Mesendoderm (in vitro differentiated cells): Measurements from ENCODE around the gene ATP8A2.
A peak's percentile ranks its signal among the peaks of the same experiment; 100 is the strongest.

Source experiments
- DNase-seq: peaks from one replicate; pipeline ENCODE4 v3.0.0; 2013
- H2AK5ac ChIP-seq: 2 replicates; pipeline ENCODE4 v1.6.1; 2013; ENCODE audit warnings: low read length, inconsistent platforms
- H2BK120ac ChIP-seq: 2 replicates; pipeline ENCODE4 v1.6.1; 2013; ENCODE audit warnings: low read depth, mild to moderate bottlenecking, low read length, moderate library complexity, mixed read lengths
- H2BK15ac ChIP-seq: replicated peaks from 2 replicates; pipeline ENCODE4 v1.6.1; 2013; ENCODE audit warnings: low read depth, mild to moderate bottlenecking, moderate library complexity
- H2BK5ac ChIP-seq: 2 replicates; pipeline ENCODE4 v1.6.1; 2013; ENCODE audit warnings: low read length, inconsistent platforms
- H3K18ac ChIP-seq: 2 replicates; pipeline ENCODE4 v1.6.1; 2013; ENCODE audit warnings: mild to moderate bottlenecking, low read length, mixed read lengths
- H3K23ac ChIP-seq: one replicate; pipeline ENCODE4 v1.6.1; 2013; ENCODE audit warnings: low read length
- H3K27ac ChIP-seq: 2 replicates; pipeline ENCODE4 v1.5.1; 2013; ENCODE audit warnings: low read depth, mild to moderate bottlenecking, inconsistent platforms, low read length, moderate library complexity
- H3K27me3 ChIP-seq: 2 replicates; pipeline ENCODE4 v1.6.1; 2013; ENCODE audit warnings: low read length, control low read depth, mild to moderate bottlenecking, inconsistent platforms; ENCODE audit not compliant: insufficient read depth, poor library complexity
- H3K36me3 ChIP-seq: 2 replicates; pipeline ENCODE4 v1.6.1; 2013; ENCODE audit warnings: low read length, inconsistent platforms; ENCODE audit not compliant: control insufficient read depth, insufficient read depth
- H3K4ac ChIP-seq: one replicate; pipeline ENCODE4 v1.6.1; 2013; ENCODE audit warnings: low read depth, mild to moderate bottlenecking, low read length, moderate library complexity
- H3K4me1 ChIP-seq: 2 replicates; pipeline ENCODE4 v1.6.1; 2013; ENCODE audit warnings: low read depth, low read length, inconsistent platforms; ENCODE audit not compliant: control insufficient read depth
- H3K4me2 ChIP-seq: 2 replicates; pipeline ENCODE4 v1.6.1; 2013; ENCODE audit warnings: low read length
- H3K4me3 ChIP-seq: 2 replicates; pipeline ENCODE4 v1.5.1; 2013; ENCODE audit warnings: mild to moderate bottlenecking, low read length
- H3K56ac ChIP-seq: one replicate; pipeline ENCODE4 v1.6.1; 2013; ENCODE audit warnings: low read length
- H3K79me1 ChIP-seq: 2 replicates; pipeline ENCODE4 v1.6.1; 2013; ENCODE audit warnings: low read length, inconsistent platforms
- H3K79me2 ChIP-seq: 2 replicates; pipeline ENCODE4 v1.6.1; 2013; ENCODE audit warnings: mild to moderate bottlenecking, low read length; ENCODE audit not compliant: control insufficient read depth, insufficient read depth
- H3K9ac ChIP-seq: 2 replicates; pipeline ENCODE4 v1.6.1; 2013; ENCODE audit warnings: low read length, inconsistent platforms
- H4K5ac ChIP-seq: one replicate; pipeline ENCODE4 v1.6.1; 2013; ENCODE audit warnings: low read length
- H4K8ac ChIP-seq: one replicate; pipeline ENCODE4 v1.6.1; 2013; ENCODE audit warnings: low read depth, mild to moderate bottlenecking, control low read depth, low read length, moderate library complexity
- WGBS: extraction: QIAGEN DNeasy Blood & Tissue Kit; methylation state at CpG from one replicate; pipeline ENCODE4 v1.1.7; 2013; ENCODE audit warnings: low lambda C conversion rate, missing lambda C conversion rate; ENCODE audit not compliant: insufficient coverage; ENCODE audit errors: extremely low coverage; 5-methylcytosine and 5-hydroxymethylcytosine counted together

Gene ATP8A2

DNA sequence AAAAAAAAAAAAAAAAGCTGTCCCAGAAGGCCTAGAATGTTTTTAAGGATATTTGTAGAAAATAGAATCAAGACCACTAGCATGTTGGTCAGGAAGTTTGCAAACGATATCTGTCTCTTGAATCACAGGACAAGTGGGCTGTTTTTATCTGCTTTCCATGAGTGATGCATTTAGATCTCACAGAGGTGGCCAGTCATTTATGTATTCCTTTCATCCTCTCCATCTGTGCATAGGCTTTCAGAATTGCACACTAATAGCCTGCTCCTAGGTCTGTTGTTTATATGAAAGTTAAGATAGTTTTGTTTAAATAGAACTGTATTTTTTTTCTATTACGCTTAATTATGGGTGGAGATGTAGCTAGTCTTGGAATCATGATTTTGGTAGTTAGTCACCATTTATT, 390.5 kb downstream of the ATP8A2 start:
- H3K9ac ChIP-seq = no peak overlapping the region
- no peak overlapping the region for H3K4ac ChIP-seq
- WGBS = no CpG with 5 or more reads among the region's 2 CpGs
- H3K23ac ChIP-seq = no peak overlapping the region
- no peaks in the 10 kb centered on the region for H3K79me2 ChIP-seq
- DNase-seq = no peak
- no peak overlapping the region for H4K5ac ChIP-seq
- H2BK5ac ChIP-seq = no peak overlapping the region
- H2BK15ac ChIP-seq = no peak overlapping the region
- H3K18ac ChIP-seq = no peak overlapping the region
- H3K4me3 ChIP-seq = no peak overlapping the region
- H3K79me1 ChIP-seq = no peaks in the 10 kb centered on the region
- H2AK5ac ChIP-seq = no peak overlapping the region
- H3K27me3 ChIP-seq = no peaks in the 10 kb centered on the region
- no peak overlapping the region for H3K56ac ChIP-seq
- H3K4me1 ChIP-seq = no peaks in the 10 kb centered on the region
- H4K8ac ChIP-seq = no peak overlapping the region
- H3K27ac ChIP-seq = no peak overlapping the region
- H2BK120ac ChIP-seq = no peak overlapping the region
- H3K36me3 ChIP-seq = no peaks in the 10 kb centered on the region
- no peak overlapping the region for H3K4me2 ChIP-seq

DNA sequence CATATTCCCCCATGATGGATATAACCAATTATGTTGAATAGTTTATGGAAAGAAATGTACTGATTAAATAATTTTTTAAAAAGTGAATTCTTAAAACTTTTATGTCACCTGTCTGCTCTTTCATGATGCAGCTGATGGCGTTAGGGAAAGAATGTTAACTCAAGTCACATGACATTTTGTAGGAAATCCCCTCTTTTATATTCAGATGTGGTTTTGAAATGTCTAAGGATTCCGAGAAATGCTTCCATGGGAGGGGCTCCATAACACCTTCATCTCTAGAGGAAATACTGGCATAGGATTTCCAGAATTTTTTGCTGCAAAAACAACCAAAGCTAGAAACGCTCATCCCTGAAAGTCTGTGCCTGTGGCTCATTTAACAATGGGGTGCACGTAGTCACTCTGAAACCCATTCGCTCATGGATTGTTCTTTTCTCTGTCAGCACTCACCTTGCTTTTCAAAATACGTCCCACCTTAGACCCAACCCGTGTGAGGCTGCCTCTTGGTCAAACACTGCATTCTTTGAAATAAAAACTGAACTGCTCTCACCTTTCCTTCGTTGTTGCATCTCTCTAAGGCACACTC, 391.1 kb downstream of the ATP8A2 start:
- H3K79me1 ChIP-seq = no peaks in the 10 kb centered on the region
- no peaks in the 10 kb centered on the region for H3K79me2 ChIP-seq
- no peak overlapping the region for H2BK120ac ChIP-seq
- DNase-seq = no peak
- no peak overlapping the region for H2AK5ac ChIP-seq
- no peak overlapping the region for H3K4me3 ChIP-seq
- H3K4me1 ChIP-seq = no peaks in the 10 kb centered on the region
- no peak overlapping the region for H2BK5ac ChIP-seq
- no peak overlapping the region for H3K27ac ChIP-seq
- no peak overlapping the region for H3K4me2 ChIP-seq
- H3K27me3 ChIP-seq = no peaks in the 10 kb centered on the region
- H3K56ac ChIP-seq = no peak overlapping the region
- no peak overlapping the region for H4K8ac ChIP-seq
- no peak overlapping the region for H3K4ac ChIP-seq
- H3K18ac ChIP-seq = no peak overlapping the region
- H3K23ac ChIP-seq = no peak overlapping the region
- H3K36me3 ChIP-seq = no peaks in the 10 kb centered on the region
- no peak overlapping the region for H2BK15ac ChIP-seq
- WGBS = no CpG with 5 or more reads among the region's 8 CpGs
- no peak overlapping the region for H4K5ac ChIP-seq
- no peak overlapping the region for H3K9ac ChIP-seq

DNA sequence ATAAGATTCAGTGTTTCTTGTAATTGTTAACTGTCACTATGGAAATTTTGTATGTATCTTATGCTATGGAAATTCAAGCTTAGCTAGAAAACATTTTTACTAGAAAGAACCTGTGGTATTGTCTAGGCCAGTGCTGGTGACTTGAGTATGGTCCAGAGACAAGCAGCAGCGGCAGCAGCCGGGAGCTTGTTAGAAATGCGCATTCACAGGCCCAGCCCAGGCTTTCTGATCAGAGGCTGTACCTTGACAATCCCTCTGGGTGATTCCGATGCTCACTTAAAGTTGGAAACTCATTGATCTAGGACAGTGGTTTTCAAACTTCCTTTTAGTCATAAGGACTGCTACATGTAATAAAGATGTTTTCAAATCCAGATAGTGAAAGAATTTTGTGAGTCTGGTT, 392.6 kb downstream of the ATP8A2 start:
- H2BK120ac ChIP-seq = no peak overlapping the region
- WGBS = no CpG with 5 or more reads among the region's 4 CpGs

GRCh38 chr13:25765266-25765665, 393.5 kb downstream of the ATP8A2 start:
- no peak overlapping the region for H3K9ac ChIP-seq
- H3K23ac ChIP-seq = no peak overlapping the region
- H3K79me2 ChIP-seq = no peaks in the 10 kb centered on the region
- no peak overlapping the region for H2AK5ac ChIP-seq
- H2BK15ac ChIP-seq = no peak overlapping the region
- H3K56ac ChIP-seq = no peak overlapping the region
- WGBS = no CpG with 5 or more reads among the region's 2 CpGs
- no peak overlapping the region for H3K27ac ChIP-seq
- no peak overlapping the region for H4K8ac ChIP-seq
- no peak overlapping the region for H3K4ac ChIP-seq
- H3K36me3 ChIP-seq = no peaks in the 10 kb centered on the region
- H3K79me1 ChIP-seq = no peaks in the 10 kb centered on the region
- H3K18ac ChIP-seq = no peak overlapping the region
- no peak overlapping the region for H4K5ac ChIP-seq
- no peak for DNase-seq
- H3K4me3 ChIP-seq = no peak overlapping the region
- no peak overlapping the region for H3K4me2 ChIP-seq
- H3K4me1 ChIP-seq = no peaks in the 10 kb centered on the region
- H2BK120ac ChIP-seq = no peak overlapping the region
- H3K27me3 ChIP-seq = no peaks in the 10 kb centered on the region
- H2BK5ac ChIP-seq = no peak overlapping the region

More for the DNA sequence above, 392.6 kb downstream of the ATP8A2 start:
- no peaks in the 10 kb centered on the region for H3K27me3 ChIP-seq
- no peaks in the 10 kb centered on the region for H3K36me3 ChIP-seq
- no peaks in the 10 kb centered on the region for H3K79me2 ChIP-seq
- H3K4me2 ChIP-seq = no peak overlapping the region
- no peak overlapping the region for H3K9ac ChIP-seq
- DNase-seq = peak; percentile 40
- no peak overlapping the region for H4K5ac ChIP-seq
- no peak overlapping the region for H3K18ac ChIP-seq
- H3K4me3 ChIP-seq = no peak overlapping the region
- H3K4me1 ChIP-seq = no peaks in the 10 kb centered on the region
- H3K27ac ChIP-seq = no peak overlapping the region
- no peak overlapping the region for H4K8ac ChIP-seq
- H2BK15ac ChIP-seq = no peak overlapping the region
- H3K23ac ChIP-seq = no peak overlapping the region
- H3K56ac ChIP-seq = no peak overlapping the region
- no peak overlapping the region for H2BK5ac ChIP-seq
- H3K4ac ChIP-seq = no peak overlapping the region
- H3K79me1 ChIP-seq = no peaks in the 10 kb centered on the region
- no peak overlapping the region for H2AK5ac ChIP-seq

GRCh38 chr13:25766576-25766975, 394.8 kb downstream of the ATP8A2 start:
- Histone ChIP-seq H3K4me2 (no peak overlapping the region), H3K23ac (no peak overlapping the region), H3K36me3 (no peaks in the 10 kb centered on the region), H3K4me3 (no peak overlapping the region), H3K27me3 (no peaks in the 10 kb centered on the region), H2BK15ac (no peak overlapping the region), H2AK5ac (no peak overlapping the region), H4K5ac (no peak overlapping the region), H3K9ac (no peak overlapping the region), H3K79me1 (no peaks in the 10 kb centered on the region), H3K27ac (no peak overlapping the region), H4K8ac (no peak overlapping the region), H3K4ac (no peak overlapping the region), H2BK120ac (no peak overlapping the region), H3K79me2 (no peaks in the 10 kb centered on the region), H3K56ac (no peak overlapping the region), H3K18ac (no peak overlapping the region), H3K4me1 (no peaks in the 10 kb centered on the region), H2BK5ac (no peak overlapping the region)
- no peak for DNase-seq
- WGBS = no CpG with 5 or more reads among the region's 3 CpGs

DNA sequence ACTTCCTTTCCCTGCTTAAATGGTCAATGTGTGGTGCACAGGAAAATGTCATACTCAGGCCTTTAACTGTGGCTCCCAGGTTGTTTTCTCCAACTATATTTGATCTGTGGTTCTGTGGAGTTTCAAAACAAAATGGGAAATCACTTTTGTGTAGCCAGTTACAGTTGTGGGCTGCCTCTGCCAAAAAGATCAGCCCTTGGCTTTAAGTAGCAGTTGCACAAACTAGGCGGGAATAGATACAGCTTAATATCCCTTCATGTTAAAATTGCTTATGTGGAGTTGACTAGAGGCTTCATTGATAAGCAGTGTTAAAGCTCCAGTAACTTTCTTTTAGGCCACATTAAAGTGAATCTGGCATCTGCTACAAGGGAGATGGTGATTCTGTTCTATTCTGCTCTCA, 395.2 kb downstream of the ATP8A2 start:
- Histone ChIP-seq H4K8ac (no peak overlapping the region), H3K79me1 (no peaks in the 10 kb centered on the region), H3K23ac (no peak overlapping the region), H4K5ac (no peak overlapping the region), H3K4me2 (no peak overlapping the region), H2BK5ac (no peak overlapping the region), H2AK5ac (no peak overlapping the region), H3K18ac (no peak overlapping the region), H3K4me1 (peaks cover 2% of the 10 kb centered on the region), H3K4me3 (no peak overlapping the region), H2BK15ac (no peak overlapping the region), H3K56ac (no peak overlapping the region), H3K27ac (no peak overlapping the region), H3K36me3 (no peaks in the 10 kb centered on the region), H3K27me3 (no peaks in the 10 kb centered on the region), H3K79me2 (no peaks in the 10 kb centered on the region), H3K9ac (no peak overlapping the region), H3K4ac (no peak overlapping the region), H2BK120ac (no peak overlapping the region)
- WGBS = no CpG with 5 or more reads among the region's 1 CpG
- DNase-seq = no peak
